ENCODE results near the gene ANXA3. TPM values are rescaled to one million over a fixed set of nuclear protein-coding genes. Genes with fewer than 3 reads are reported as not detected.

The ANXA3 gene
- total RNA-seq, 1 experiment from 2014 or later = 0.86 TPM

- Histone ChIP-seq H3K4me3 (ENCODE audit: low read depth, low read length, poor library complexity, severe bottlenecking) (no peak overlapping the region), H3K9me3 (ENCODE audit: low read depth, low read length, poor library complexity, severe bottlenecking) (no peaks in the 10 kb centered on the region), H3K27me3 (replicated peaks; ENCODE audit: insufficient read depth, low read depth, low read length, poor library complexity) (no peaks in the 10 kb centered on the region), H3K36me3 (ENCODE audit: insufficient read depth, low read length, poor library complexity, severe bottlenecking) (no peaks in the 10 kb centered on the region), H3K27ac (ENCODE audit: low read depth, low read length, poor library complexity, severe bottlenecking) (no peak overlapping the region), H3K4me1 (ENCODE audit: insufficient read depth, low read length, poor library complexity, severe bottlenecking) (no peaks in the 10 kb centered on the region)
- intact Hi-C loops (cut with micrococcal nuclease; ENCODE audit: unreplicated experiment) = no loop called here
- ChIA-PET CTCF (no interaction called here), POLR2A (ENCODE audit: low non-redundant PET) (no interaction called here)
- TF ChIP-seq EZH2 (IDR thresholded peaks at IDR 0.05; ENCODE audit: borderline replicate concordance, low read depth, low read length, poor library complexity, severe bottlenecking) = no peak
- TF ChIP-seq, protein P1, sequence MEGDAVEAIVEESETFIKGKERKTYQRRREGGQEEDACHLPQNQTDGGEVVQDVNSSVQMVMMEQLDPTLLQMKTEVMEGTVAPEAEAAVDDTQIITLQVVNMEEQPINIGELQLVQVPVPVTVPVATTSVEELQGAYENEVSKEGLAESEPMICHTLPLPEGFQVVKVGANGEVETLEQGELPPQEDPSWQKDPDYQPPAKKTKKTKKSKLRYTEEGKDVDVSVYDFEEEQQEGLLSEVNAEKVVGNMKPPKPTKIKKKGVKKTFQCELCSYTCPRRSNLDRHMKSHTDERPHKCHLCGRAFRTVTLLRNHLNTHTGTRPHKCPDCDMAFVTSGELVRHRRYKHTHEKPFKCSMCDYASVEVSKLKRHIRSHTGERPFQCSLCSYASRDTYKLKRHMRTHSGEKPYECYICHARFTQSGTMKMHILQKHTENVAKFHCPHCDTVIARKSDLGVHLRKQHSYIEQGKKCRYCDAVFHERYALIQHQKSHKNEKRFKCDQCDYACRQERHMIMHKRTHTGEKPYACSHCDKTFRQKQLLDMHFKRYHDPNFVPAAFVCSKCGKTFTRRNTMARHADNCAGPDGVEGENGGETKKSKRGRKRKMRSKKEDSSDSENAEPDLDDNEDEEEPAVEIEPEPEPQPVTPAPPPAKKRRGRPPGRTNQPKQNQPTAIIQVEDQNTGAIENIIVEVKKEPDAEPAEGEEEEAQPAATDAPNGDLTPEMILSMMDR (conservative IDR thresholded peaks at IDR 0.05; ENCODE audit: low read depth, low read length) = no peak
- no TSS peak for BruUV-seq (replicated peaks)
- no peak for DNase-seq (ENCODE audit: low spot score)
These were observed 107.7 kb downstream of the ANXA3 start for GRCh38 chr4:78659264-78659663.

DNA sequence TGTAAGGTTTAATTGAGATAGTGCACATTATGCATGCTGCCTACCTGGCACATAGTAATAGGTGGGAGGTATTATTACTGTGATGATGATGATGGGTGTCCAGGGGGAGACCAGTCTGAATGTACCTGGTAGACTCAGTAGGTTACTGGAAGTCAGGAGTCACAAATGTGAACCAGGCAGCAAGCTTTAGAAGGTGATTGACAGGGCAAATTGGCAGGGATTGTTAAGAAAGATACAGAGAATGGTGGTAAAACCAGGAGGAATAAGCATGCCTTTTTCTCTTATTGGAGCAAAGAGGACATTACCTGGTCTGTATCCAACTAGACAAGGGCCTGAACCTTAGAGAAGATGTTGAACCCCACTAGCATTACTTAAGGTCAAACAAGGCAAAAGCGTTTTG is 108.1 kb downstream of the ANXA3 start:
- intact Hi-C loops (cut with micrococcal nuclease; ENCODE audit: unreplicated experiment) = no loop called here
- DNase-seq (ENCODE audit: low spot score) = no peak
- BruUV-seq (replicated peaks) = no TSS peak
- Histone ChIP-seq H3K36me3 (ENCODE audit: insufficient read depth, low read length, poor library complexity, severe bottlenecking) (no peaks in the 10 kb centered on the region), H3K27me3 (replicated peaks; ENCODE audit: insufficient read depth, low read depth, low read length, poor library complexity) (no peaks in the 10 kb centered on the region), H3K9me3 (ENCODE audit: low read depth, low read length, poor library complexity, severe bottlenecking) (no peaks in the 10 kb centered on the region), H3K4me1 (ENCODE audit: insufficient read depth, low read length, poor library complexity, severe bottlenecking) (no peaks in the 10 kb centered on the region), H3K4me3 (ENCODE audit: low read depth, low read length, poor library complexity, severe bottlenecking) (no peak overlapping the region), H3K27ac (ENCODE audit: low read depth, low read length, poor library complexity, severe bottlenecking) (no peak overlapping the region)
- ChIA-PET POLR2A (ENCODE audit: low non-redundant PET) (no interaction called here), CTCF (no interaction called here)
- TF ChIP-seq, protein P1 (conservative IDR thresholded peaks at IDR 0.05; ENCODE audit: low read depth, low read length) = no peak
- no peak for TF ChIP-seq EZH2 (IDR thresholded peaks at IDR 0.05; ENCODE audit: borderline replicate concordance, low read depth, low read length, poor library complexity, severe bottlenecking)

Other genes with a start within 250 kb of the ANXA3 start
- gene BMP2K, start 224.6 kb downstream of the ANXA3 start, total RNA-seq (2021) = 13.2 and 14.3 TPM in 2 replicates

Data from A673 (cell line).